Testis (tissue), 3 donors: ENCODE data around the gene NUMB. TPM values are rescaled to one million over a fixed set of nuclear protein-coding genes. Genes with fewer than 3 reads are reported as not detected.

Source experiments
- DNase-seq: peaks from one replicate; pipeline ENCODE4 v3.0.0-alpha.2; 2019
- H3K27ac ChIP-seq, 2 donors: fragments of 200-600 bp; sonication (generic); one replicate each; pipeline ENCODE4 v1.5.1; 2019
- H3K27me3 ChIP-seq: fragments of 200-600 bp; sonication (generic); one replicate; pipeline ENCODE4 v1.5.1; 2019
- H3K36me3 ChIP-seq: fragments of 200-600 bp; sonication (generic); one replicate; pipeline ENCODE4 v1.5.1; 2017; ENCODE audit warnings: low read depth; ENCODE audit errors: missing control alignments
- H3K4me1 ChIP-seq: fragments of 200-600 bp; sonication (generic); one replicate; pipeline ENCODE4 v1.5.1; 2019
- H3K4me3 ChIP-seq, 2 donors: fragments of 200-600 bp; sonication (generic); one replicate each; pipeline ENCODE4 v1.5.1; 2017 to 2019
- H3K9me3 ChIP-seq: fragments of 200-600 bp; sonication (generic); one replicate; pipeline ENCODE4 v1.5.1; 2017
- CTCF ChIP-seq, 3 experiments: fragments of 450-650 bp in 2 of 3; fragments of 200-600 bp in 1 of 3; sonication (generic) in 1 of 3; IDR thresholded peaks; one replicate each; pipeline ENCODE4 v1.5.1; 2016 to 2019; ENCODE audit warnings: antibody characterized with exemption in 3 of 3, mild to moderate bottlenecking in 2 of 3, moderate library complexity in 1 of 3
- POLR2A ChIP-seq: fragments of 450-650 bp; IDR thresholded peaks from one replicate; pipeline ENCODE4 v1.6.1; 2017; ENCODE audit warnings: antibody characterized with exemption, mild to moderate bottlenecking, moderate library complexity
- WGBS, 2 donors: methylation state at CpG; one replicate each; pipeline ENCODE4 v1.1.5; 2018; 5-methylcytosine and 5-hydroxymethylcytosine counted together
- intact Hi-C: fragments of 100-400 bp; cut with DNase I; formaldehyde crosslinking; loops from one replicate; pipeline ENCODE4 v1.15.1; 2023; ENCODE audit warnings: low total_unique reads
- polyA plus RNA-seq: library from polyadenylated mRNA; stranded (reverse); fragments of 350-450 nt; fragmentation: Illumina TruSeq; extraction: RNeasy Lipid Tissue Mini Kit (QIAGEN cat#74804); gene quantifications from one replicate; pipeline ENCODE4 v1.2.3, GENCODE V29; 2014; ENCODE audit warnings: low read depth, low replicate concordance; ENCODE audit not compliant: insufficient read depth
- total RNA-seq, 2 donors: library from RNA; depleted of rRNA; stranded (reverse); fragments of >200 nt; gene quantifications; one replicate each; pipeline ENCODE4 v1.2.3, GENCODE V29; 2016

Gene NUMB
- total and polyA plus RNA-seq, 3 donors from 2014 or later = 60.3 to 78.7 (median 69.7) TPM

- no peaks in the 10 kb centered on the region for H3K36me3 ChIP-seq
- 59 to 78% methylated on average over 1 of the region's 1 CpG for whole genome bisulfite sequencing, 2 donors
- no peak overlapping the region for H3K27ac ChIP-seq
- no peaks in the 10 kb centered on the region for H3K27me3 ChIP-seq
- no peak for TF ChIP-seq POLR2A
- peak; percentile 60 to 67 (median 62) for TF ChIP-seq CTCF (IDR thresholded peaks at IDR 0.05)
- peak; percentile 42 for DNase-seq
- no peaks in the 10 kb centered on the region for H3K4me1 ChIP-seq
- no peaks in the 10 kb centered on the region for H3K9me3 ChIP-seq
- H3K4me3 ChIP-seq = no peak overlapping the region
- intact Hi-C loops = loop anchor here (10.0 kb wide), 1 partner anchor 180 kb away; no protein-coding TSS in a partner anchor
Measured at GRCh38 chr14:73295198-73295796, 163.0 kb downstream of the NUMB start.

GRCh38 chr14:73293782-73294781, 164.3 kb downstream of the NUMB start:
- H3K4me1 ChIP-seq = no peaks in the 10 kb centered on the region
- 85 to 95% methylated on average over 12 of the region's 12 CpGs for WGBS, 2 donors
- H3K36me3 ChIP-seq = no peaks in the 10 kb centered on the region
- no peaks in the 10 kb centered on the region for H3K27me3 ChIP-seq
- intact Hi-C loops = loop anchor here (10.0 kb wide), 1 partner anchor 181 kb away; no protein-coding TSS in a partner anchor
- H3K27ac ChIP-seq = no peak overlapping the region
- TF ChIP-seq CTCF (IDR thresholded peaks at IDR 0.05) (no peak), POLR2A (no peak)
- H3K4me3 ChIP-seq = no peak overlapping the region
- H3K9me3 ChIP-seq = no peaks in the 10 kb centered on the region
- no peak for DNase-seq

GRCh38 chr14:73290279-73290678, 168.1 kb downstream of the NUMB start:
- H3K36me3 ChIP-seq = no peaks in the 10 kb centered on the region
- H3K4me3 ChIP-seq = no peak overlapping the region
- no peak for DNase-seq
- WGBS, 2 donors = 70 to 71% methylated on average over 4 of the region's 4 CpGs
- H3K27me3 ChIP-seq = no peaks in the 10 kb centered on the region
- intact Hi-C loops = loop anchor here (10.0 kb wide), 1 partner anchor 185 kb away; no protein-coding TSS in a partner anchor
- no peaks in the 10 kb centered on the region for H3K9me3 ChIP-seq
- no peaks in the 10 kb centered on the region for H3K4me1 ChIP-seq
- TF ChIP-seq CTCF (IDR thresholded peaks at IDR 0.05) = no peak
- TF ChIP-seq POLR2A = no peak
- H3K27ac ChIP-seq = no peak overlapping the region

- peak overlapping the region in 1 of 2 donors; percentile 47 for H3K27ac ChIP-seq
- no peak for TF ChIP-seq POLR2A
- TF ChIP-seq CTCF (IDR thresholded peaks at IDR 0.05) = no peak
- H3K9me3 ChIP-seq = no peaks in the 10 kb centered on the region
- DNase-seq = no peak
- no peaks in the 10 kb centered on the region for H3K27me3 ChIP-seq
- 68 to 73% methylated on average over 3 of the region's 3 CpGs for WGBS, 2 donors
- no peak overlapping the region for H3K4me3 ChIP-seq
- no peaks in the 10 kb centered on the region for H3K4me1 ChIP-seq
- intact Hi-C loops = loop anchor here (10.0 kb wide), 1 partner anchor 185 kb away; no protein-coding TSS in a partner anchor
- H3K36me3 ChIP-seq = no peaks in the 10 kb centered on the region
Measured at GRCh38 chr14:73289729-73290128, 168.6 kb downstream of the NUMB start.
